WTC11 (cell line): ENCODE measurements around the gene AEBP2.
"Not testable (repeated sequence)": the region's sequence is repeated elsewhere in the genome, so short reads cannot be mapped to it uniquely, and the experiment has no call there.

Experiments used
- ATF1 ChIP-seq: sonication (generic); formaldehyde crosslinking; IDR thresholded peaks from 2 replicates; pipeline ENCODE4 v1.8.1; 2023; ENCODE audit warnings: mild to moderate bottlenecking, moderate library complexity, missing genetic modification reagents
- ATF2 ChIP-seq: sonication (generic); formaldehyde crosslinking; IDR thresholded peaks from 2 replicates; pipeline ENCODE4 v1.8.1; 2022; ENCODE audit warnings: low read depth, missing genetic modification reagents, borderline replicate concordance
- CREB1 ChIP-seq: sonication (generic); formaldehyde crosslinking; IDR thresholded peaks from 2 replicates; pipeline ENCODE4 v1.8.0; 2023; ENCODE audit warnings: mild to moderate bottlenecking, missing genetic modification reagents
- E2F1 ChIP-seq: sonication (generic); formaldehyde crosslinking; IDR thresholded peaks from 2 replicates; pipeline ENCODE4 v1.8.0; 2022; ENCODE audit warnings: mild to moderate bottlenecking, missing genetic modification reagents
- FOXJ3 ChIP-seq: sonication (generic); formaldehyde crosslinking; IDR thresholded peaks from 2 replicates; pipeline ENCODE4 v1.9.0; 2021; ENCODE audit warnings: missing genetic modification reagents, mild to moderate bottlenecking, borderline replicate concordance
- SP1 ChIP-seq: sonication (generic); formaldehyde crosslinking; conservative IDR thresholded peaks from 2 replicates; pipeline ENCODE4 v1.8.1; 2022; ENCODE audit warnings: missing genetic modification reagents
- ZBTB21 ChIP-seq: sonication (generic); formaldehyde crosslinking; IDR thresholded peaks from 2 replicates; pipeline ENCODE4 v1.8.1; 2023; ENCODE audit warnings: mild to moderate bottlenecking, missing genetic modification reagents, borderline replicate concordance
- TF ChIP-seq, protein P1 (sequence below): fragments of 200-600 bp; IDR thresholded peaks from 2 replicates; pipeline ENCODE4 v1.8.0; 2022; ENCODE audit warnings: antibody characterized with exemption

GRCh38 chr12:19400649-19401285, 38.5 kb upstream of the AEBP2 start:
- not testable (repeated sequence) for TF ChIP-seq ATF2 (CRISPR knock-in tag); ATF1 (CRISPR knock-in tag); E2F1 (CRISPR knock-in tag); FOXJ3 (CRISPR knock-in tag); CREB1 (CRISPR knock-in tag); SP1; ZBTB21 (CRISPR knock-in tag)
- TF ChIP-seq, protein P1, sequence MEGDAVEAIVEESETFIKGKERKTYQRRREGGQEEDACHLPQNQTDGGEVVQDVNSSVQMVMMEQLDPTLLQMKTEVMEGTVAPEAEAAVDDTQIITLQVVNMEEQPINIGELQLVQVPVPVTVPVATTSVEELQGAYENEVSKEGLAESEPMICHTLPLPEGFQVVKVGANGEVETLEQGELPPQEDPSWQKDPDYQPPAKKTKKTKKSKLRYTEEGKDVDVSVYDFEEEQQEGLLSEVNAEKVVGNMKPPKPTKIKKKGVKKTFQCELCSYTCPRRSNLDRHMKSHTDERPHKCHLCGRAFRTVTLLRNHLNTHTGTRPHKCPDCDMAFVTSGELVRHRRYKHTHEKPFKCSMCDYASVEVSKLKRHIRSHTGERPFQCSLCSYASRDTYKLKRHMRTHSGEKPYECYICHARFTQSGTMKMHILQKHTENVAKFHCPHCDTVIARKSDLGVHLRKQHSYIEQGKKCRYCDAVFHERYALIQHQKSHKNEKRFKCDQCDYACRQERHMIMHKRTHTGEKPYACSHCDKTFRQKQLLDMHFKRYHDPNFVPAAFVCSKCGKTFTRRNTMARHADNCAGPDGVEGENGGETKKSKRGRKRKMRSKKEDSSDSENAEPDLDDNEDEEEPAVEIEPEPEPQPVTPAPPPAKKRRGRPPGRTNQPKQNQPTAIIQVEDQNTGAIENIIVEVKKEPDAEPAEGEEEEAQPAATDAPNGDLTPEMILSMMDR = not testable (repeated sequence)
